ENCODE results near the gene ADCY2.
A peak's percentile ranks its signal among the peaks of the same experiment; 100 is the strongest.

The ADCY2 gene

GRCh38 chr5:7849681-7850394 lies 453.9 kb downstream of the ADCY2 start:
- DNase-seq: no peak

- peak; percentile 28 for DNase-seq
Observed at GRCh38 chr5:7850395-7851239, 454.7 kb downstream of the ADCY2 start, which contains the start of gene CFAP90. TSS of gene CFAP90 (minus strand) at chr5:7851133. CDS start at chr5:7851021, 112 bp downstream.

GRCh38 chr5:7851240-7851592 lies 455.3 kb downstream of the ADCY2 start:
- no peak for DNase-seq

- no peak for DNase-seq
Observed at GRCh38 chr5:7851617-7852289, 455.8 kb downstream of the ADCY2 start.

- no peak for DNase-seq
Observed at GRCh38 chr5:7852542-7852941, 456.6 kb downstream of the ADCY2 start.

- DNase-seq: no peak
Observed at GRCh38 chr5:7852988-7853387, 457.1 kb downstream of the ADCY2 start.

- no peak for DNase-seq
Observed at GRCh38 chr5:7855611-7856010, 459.7 kb downstream of the ADCY2 start.

GRCh38 chr5:7856855-7857254 lies 460.9 kb downstream of the ADCY2 start:
- DNase-seq: peak; percentile 80

GRCh38 chr5:7857361-7857760 lies 461.4 kb downstream of the ADCY2 start:
- no peak for DNase-seq

- peak; percentile 51 for DNase-seq
Observed at GRCh38 chr5:7857926-7858632, 462.1 kb downstream of the ADCY2 start.

GRCh38 chr5:7866196-7866595 lies 470.3 kb downstream of the ADCY2 start:
- peak; percentile 35 for DNase-seq

- no peak for DNase-seq
Observed at GRCh38 chr5:7867260-7867659, 471.3 kb downstream of the ADCY2 start.

GRCh38 chr5:7868427-7868772 lies 472.5 kb downstream of the ADCY2 start:
- DNase-seq: no peak

GRCh38 chr5:7868773-7869473 lies 473.0 kb downstream of the ADCY2 start, which contains the start of the genes FASTKD3 and MTRR:
TSS of gene FASTKD3 (minus strand) at chr5:7869031. CDS start at chr5:7868083, 948 bp downstream.
TSS of gene MTRR (plus strand) at chr5:7869148. CDS start at chr5:7870795, 1,647 bp downstream.
- DNase-seq: peak; percentile 97

- DNase-seq: peak; percentile 35
Observed at GRCh38 chr5:7869474-7870136, 473.7 kb downstream of the ADCY2 start.

GRCh38 chr5:7871653-7872052 lies 475.7 kb downstream of the ADCY2 start:
- peak; percentile 27 for DNase-seq

- DNase-seq: no peak
Observed at GRCh38 chr5:7872517-7873130, 476.7 kb downstream of the ADCY2 start.

- no peak for DNase-seq
Observed at GRCh38 chr5:7873216-7873615, 477.3 kb downstream of the ADCY2 start.

GRCh38 chr5:7874639-7875038 lies 478.7 kb downstream of the ADCY2 start:
- no peak for DNase-seq

- DNase-seq: no peak
Observed at GRCh38 chr5:7875151-7875550, 479.2 kb downstream of the ADCY2 start.

- DNase-seq: no peak
Observed at GRCh38 chr5:7876867-7877266, 480.9 kb downstream of the ADCY2 start.

Data from hematopoietic multipotent progenitor cell treated with erythropoietin and hydrocortisone succinate and interleukin-3 and kit ligand, for 4 days (in vitro differentiated cells).